ENCODE data around the gene KCNIP4. TPM values are rescaled to one million over a fixed set of nuclear protein-coding genes. Genes with fewer than 3 reads are reported as not detected.

KCNIP4 gene
- total RNA-seq, 4 donors from 2014 or later = not detected

DNA sequence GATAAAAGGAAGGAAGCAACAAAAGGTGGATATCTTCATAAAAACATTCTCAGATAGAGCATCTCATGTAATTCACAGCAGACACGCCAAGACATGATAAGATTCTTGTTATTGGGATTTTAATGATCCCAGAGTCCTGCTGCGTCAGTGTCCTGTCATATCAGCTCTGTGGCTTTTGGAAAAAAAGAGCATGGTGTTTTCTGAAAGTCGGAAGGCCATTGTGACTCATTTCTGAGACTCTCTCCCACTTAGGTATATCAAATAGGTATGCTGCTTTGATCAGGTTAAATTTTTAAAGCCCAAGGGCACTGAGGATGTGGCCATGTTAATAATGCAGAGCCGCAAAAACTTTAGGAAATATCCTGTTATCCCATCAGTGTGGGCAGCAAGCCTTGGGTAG lies 481.0 kb downstream of the KCNIP4 start:
- TF ChIP-seq, protein P1, sequence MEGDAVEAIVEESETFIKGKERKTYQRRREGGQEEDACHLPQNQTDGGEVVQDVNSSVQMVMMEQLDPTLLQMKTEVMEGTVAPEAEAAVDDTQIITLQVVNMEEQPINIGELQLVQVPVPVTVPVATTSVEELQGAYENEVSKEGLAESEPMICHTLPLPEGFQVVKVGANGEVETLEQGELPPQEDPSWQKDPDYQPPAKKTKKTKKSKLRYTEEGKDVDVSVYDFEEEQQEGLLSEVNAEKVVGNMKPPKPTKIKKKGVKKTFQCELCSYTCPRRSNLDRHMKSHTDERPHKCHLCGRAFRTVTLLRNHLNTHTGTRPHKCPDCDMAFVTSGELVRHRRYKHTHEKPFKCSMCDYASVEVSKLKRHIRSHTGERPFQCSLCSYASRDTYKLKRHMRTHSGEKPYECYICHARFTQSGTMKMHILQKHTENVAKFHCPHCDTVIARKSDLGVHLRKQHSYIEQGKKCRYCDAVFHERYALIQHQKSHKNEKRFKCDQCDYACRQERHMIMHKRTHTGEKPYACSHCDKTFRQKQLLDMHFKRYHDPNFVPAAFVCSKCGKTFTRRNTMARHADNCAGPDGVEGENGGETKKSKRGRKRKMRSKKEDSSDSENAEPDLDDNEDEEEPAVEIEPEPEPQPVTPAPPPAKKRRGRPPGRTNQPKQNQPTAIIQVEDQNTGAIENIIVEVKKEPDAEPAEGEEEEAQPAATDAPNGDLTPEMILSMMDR (IDR thresholded peaks at IDR 0.05) = no peak
- TF ChIP-seq POLR2A (IDR thresholded peaks at IDR 0.05) = no peak
- no peak for TF ChIP-seq EP300 (IDR thresholded peaks at IDR 0.05)

DNA sequence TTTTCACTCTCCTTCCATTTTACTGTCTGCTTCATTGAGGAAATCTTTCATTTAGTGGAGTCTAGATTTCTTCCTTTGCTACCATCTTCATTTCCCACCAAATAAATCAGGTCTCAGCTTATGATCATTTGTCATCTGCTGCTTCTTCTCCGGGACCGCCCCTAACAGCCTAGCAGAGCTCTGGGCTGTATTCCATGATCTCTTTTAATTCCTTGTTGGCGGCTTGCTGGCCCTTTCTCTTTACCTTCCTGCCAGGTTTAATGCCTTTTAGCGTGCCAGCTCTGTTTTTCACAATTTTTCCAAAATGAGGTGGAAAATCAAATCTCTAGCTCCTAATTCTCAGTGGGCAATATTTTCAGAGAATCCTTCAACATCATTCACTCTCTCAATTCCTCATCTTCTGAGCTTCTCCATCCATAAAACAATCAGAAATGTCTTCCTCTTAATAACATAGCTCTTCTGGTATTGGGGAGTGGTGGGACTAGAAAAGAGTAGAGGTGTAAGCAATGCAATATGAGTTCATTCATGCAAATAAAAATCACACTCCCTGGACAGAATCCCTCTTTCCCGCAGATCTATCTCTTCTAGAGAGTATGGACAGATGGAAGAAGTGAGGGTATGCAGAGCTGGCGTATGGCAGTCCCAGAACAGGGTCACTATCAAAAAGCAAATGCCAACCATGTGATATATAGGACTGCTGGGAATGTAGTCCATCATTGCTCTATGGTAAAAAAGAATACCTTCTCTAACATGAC lies 491.3 kb downstream of the KCNIP4 start:
- H3K9me3 ChIP-seq = no peaks in the 10 kb centered on the region
- no peak overlapping the region for H3K27ac ChIP-seq
- 89 to 93% methylated on average over 6 of the region's 6 CpGs for WGBS, 2 donors
- no peaks in the 10 kb centered on the region for H3K4me1 ChIP-seq
- H3K36me3 ChIP-seq = no peaks in the 10 kb centered on the region
- DNase-seq (ENCODE audit: low spot score in 2 of 2) = no peak
- TF ChIP-seq, protein P1 (IDR thresholded peaks at IDR 0.05) = no peak
- TF ChIP-seq POLR2A (IDR thresholded peaks at IDR 0.05) (no peak), EP300 (IDR thresholded peaks at IDR 0.05) (no peak)
- H3K4me3 ChIP-seq = no peak overlapping the region
- no peaks in the 10 kb centered on the region for H3K27me3 ChIP-seq

More for the DNA sequence above, 481.0 kb downstream of the KCNIP4 start:
- H3K9me3 ChIP-seq = no peaks in the 10 kb centered on the region
- WGBS, 2 donors = 89 to 94% methylated on average over 4 of the region's 4 CpGs
- DNase-seq (ENCODE audit: low spot score in 2 of 2) = no peak
- H3K36me3 ChIP-seq = no peaks in the 10 kb centered on the region
- H3K27me3 ChIP-seq = no peaks in the 10 kb centered on the region
- H3K4me3 ChIP-seq = no peak overlapping the region
- H3K27ac ChIP-seq = no peak overlapping the region
- no peaks in the 10 kb centered on the region for H3K4me1 ChIP-seq

DNA sequence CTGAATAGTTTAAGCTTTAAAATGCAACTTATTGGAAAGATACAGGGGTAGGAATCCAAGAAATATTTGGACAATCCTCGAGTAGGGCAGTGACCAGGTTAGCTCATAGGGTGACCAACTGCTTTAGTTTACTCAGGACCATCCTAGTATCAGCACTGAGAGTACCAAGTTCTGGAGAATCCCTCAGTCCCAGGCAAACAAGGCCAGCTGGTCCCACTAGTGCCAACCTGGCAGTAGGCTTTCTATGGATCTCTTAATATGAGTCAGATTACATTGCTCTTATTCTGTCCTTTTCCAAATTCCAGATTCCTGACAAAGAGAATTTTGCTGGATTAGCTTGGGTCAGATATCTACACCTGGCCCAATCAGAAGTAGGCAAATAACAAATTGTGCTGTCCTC lies 493.7 kb downstream of the KCNIP4 start:
- WGBS, 2 donors = 49 to 80% methylated on average over 1 of the region's 1 CpG
- no peak overlapping the region for H3K4me3 ChIP-seq

DNA sequence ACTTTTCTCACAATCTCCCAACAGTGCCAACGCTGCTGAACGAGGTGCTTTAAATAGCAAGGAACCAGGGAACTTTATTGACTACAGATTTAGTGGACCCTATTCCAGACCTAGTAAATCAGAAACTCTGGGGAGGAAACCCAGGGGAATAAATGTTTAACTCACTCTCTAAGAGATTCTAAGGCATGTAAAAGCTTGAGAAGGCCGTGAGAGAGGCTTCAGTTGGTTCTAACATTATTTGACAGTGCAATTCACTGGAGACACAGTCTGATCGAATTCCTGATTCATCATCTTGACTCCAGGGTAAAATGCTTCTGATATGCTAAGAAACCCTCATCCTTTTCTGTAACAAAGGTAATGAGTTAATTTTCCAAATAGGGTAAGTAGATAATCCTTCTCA lies 494.4 kb downstream of the KCNIP4 start:
- WGBS, 2 donors = 52 to 54% methylated on average over 4 of the region's 4 CpGs
- no peak overlapping the region for H3K4me3 ChIP-seq

More for the DNA sequence above, 493.7 kb downstream of the KCNIP4 start:
- no peaks in the 10 kb centered on the region for H3K27me3 ChIP-seq
- H3K27ac ChIP-seq = no peak overlapping the region
- TF ChIP-seq, protein P1 (IDR thresholded peaks at IDR 0.05) = no peak
- TF ChIP-seq POLR2A (IDR thresholded peaks at IDR 0.05) = no peak
- TF ChIP-seq EP300 (IDR thresholded peaks at IDR 0.05) = no peak
- no peaks in the 10 kb centered on the region for H3K4me1 ChIP-seq
- H3K36me3 ChIP-seq = no peaks in the 10 kb centered on the region
- DNase-seq (ENCODE audit: low spot score in 2 of 2) = no peak
- no peaks in the 10 kb centered on the region for H3K9me3 ChIP-seq

DNA sequence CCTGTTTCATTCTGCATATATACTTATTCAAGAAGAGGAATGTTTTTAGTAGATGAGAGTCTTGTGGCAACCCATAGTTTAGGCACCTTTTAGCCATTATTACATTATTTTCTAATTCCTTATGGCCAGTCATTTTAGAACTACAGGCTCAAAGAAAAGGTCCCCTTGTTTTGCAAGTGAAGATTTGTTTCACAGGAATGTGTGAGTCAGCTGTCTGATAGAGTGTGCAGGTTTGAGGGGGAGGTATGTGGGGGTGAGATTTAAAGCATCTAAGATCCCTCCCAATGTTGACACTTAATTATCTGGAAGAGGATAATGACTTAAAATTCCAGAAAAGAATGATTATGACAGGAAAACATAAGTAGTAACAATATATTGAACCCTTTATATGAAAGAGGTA lies 495.6 kb downstream of the KCNIP4 start:
- Histone ChIP-seq H3K36me3 (no peaks in the 10 kb centered on the region), H3K27me3 (no peaks in the 10 kb centered on the region), H3K9me3 (no peaks in the 10 kb centered on the region), H3K27ac (no peak overlapping the region), H3K4me1 (no peaks in the 10 kb centered on the region), H3K4me3 (no peak overlapping the region)
- no peak for TF ChIP-seq EP300 (IDR thresholded peaks at IDR 0.05)
- no peak for DNase-seq (ENCODE audit: low spot score in 2 of 2)

More for the DNA sequence above, 494.4 kb downstream of the KCNIP4 start:
- TF ChIP-seq POLR2A (IDR thresholded peaks at IDR 0.05) (no peak), EP300 (IDR thresholded peaks at IDR 0.05) (no peak)
- TF ChIP-seq, protein P1 (IDR thresholded peaks at IDR 0.05) = no peak
- no peaks in the 10 kb centered on the region for H3K27me3 ChIP-seq
- H3K27ac ChIP-seq = no peak overlapping the region
- no peak for DNase-seq (ENCODE audit: low spot score in 2 of 2)
- no peaks in the 10 kb centered on the region for H3K4me1 ChIP-seq
- no peaks in the 10 kb centered on the region for H3K9me3 ChIP-seq
- no peaks in the 10 kb centered on the region for H3K36me3 ChIP-seq

Data from tibial nerve (tissue), 4 donors.